GM19324 (cell line): ENCODE measurements around the gene PLA2G1B.
"Not testable (repeated sequence)": the region's sequence is repeated elsewhere in the genome, so short reads cannot be mapped to it uniquely, and the experiment has no call there.

ENCODE experiments used
- ATAC-seq: cut with Tn5 transposase; IDR thresholded peaks from one replicate; pipeline ENCODE4 v1.9.1; 2021; ENCODE audit warnings: mild to moderate bottlenecking, moderate library complexity; ENCODE audit not compliant: unreplicated experiment, low FRiP score

The PLA2G1B gene

GRCh38 chr12:120359128-120359527 is 31.5 kb upstream of the PLA2G1B start:
- ATAC-seq: no peak

- ATAC-seq: no peak
Observed at GRCh38 chr12:120358412-120359100, 31.0 kb upstream of the PLA2G1B start.

GRCh38 chr12:120357104-120357503 is 29.5 kb upstream of the PLA2G1B start:
- ATAC-seq: no peak

- ATAC-seq: no peak
Observed at GRCh38 chr12:120356567-120357030, 29.0 kb upstream of the PLA2G1B start.

GRCh38 chr12:120353556-120354317 is 26.2 kb upstream of the PLA2G1B start:
- no peak for ATAC-seq

GRCh38 chr12:120353136-120353535 is 25.6 kb upstream of the PLA2G1B start:
- ATAC-seq: no peak

- ATAC-seq: no peak
Observed at GRCh38 chr12:120352117-120352516, 24.5 kb upstream of the PLA2G1B start.

GRCh38 chr12:120350576-120351350 is 23.2 kb upstream of the PLA2G1B start:
- ATAC-seq: no peak

- ATAC-seq: no peak
Observed at GRCh38 chr12:120347766-120348165, 20.2 kb upstream of the PLA2G1B start.

- ATAC-seq: no peak
Observed at GRCh38 chr12:120346681-120347080, 19.1 kb upstream of the PLA2G1B start.

- ATAC-seq: no peak
Observed at GRCh38 chr12:120346031-120346430, 18.5 kb upstream of the PLA2G1B start.

GRCh38 chr12:120343692-120344091 is 16.1 kb upstream of the PLA2G1B start:
- no peak for ATAC-seq

GRCh38 chr12:120343039-120343537 is 15.5 kb upstream of the PLA2G1B start:
- ATAC-seq: no peak

GRCh38 chr12:120342175-120343038 is 14.8 kb upstream of the PLA2G1B start:
- no peak for ATAC-seq

- no peak for ATAC-seq
Observed at GRCh38 chr12:120339256-120339655, 11.7 kb upstream of the PLA2G1B start.

GRCh38 chr12:120337730-120338129 is 10.2 kb upstream of the PLA2G1B start:
- no peak for ATAC-seq

GRCh38 chr12:120336392-120336791 is 8.8 kb upstream of the PLA2G1B start:
- not testable (repeated sequence) for ATAC-seq

GRCh38 chr12:120335447-120335846 is 7.9 kb upstream of the PLA2G1B start:
- not testable (repeated sequence) for ATAC-seq

GRCh38 chr12:120332523-120332922 is 4.9 kb upstream of the PLA2G1B start:
- no peak for ATAC-seq

- ATAC-seq: no peak
Observed at GRCh38 chr12:120332041-120332440, 4.5 kb upstream of the PLA2G1B start.
